SK-N-MC (cell line): ENCODE measurements around the gene ING5.

Source experiments
- EZH2 ChIP-seq: fragments of 200-600 bp; sonication (generic); IDR thresholded peaks from one replicate; pipeline ENCODE4 v1.6.1; 2017; ENCODE audit warnings: antibody characterized with exemption
- POLR2AphosphoS5 ChIP-seq: IDR thresholded peaks from 2 replicates; pipeline ENCODE4 v1.6.1; 2012; ENCODE audit warnings: mild to moderate bottlenecking, low read depth, low read length, borderline replicate concordance

- TF ChIP-seq EZH2 (no peak), POLR2AphosphoS5 (no peak)
These were observed 31.3 kb upstream of the ING5 start for GRCh38 chr2:241670333-241671110.
